Lung (tissue), 12 donors: ENCODE data around the gene AKAP10. TPM values are rescaled to one million over a fixed set of nuclear protein-coding genes. Genes with fewer than 3 reads are reported as not detected.

Experiments used
- ATAC-seq: fragments of 200-7000 bp; cut with Tn5 transposase; one replicate; pipeline ENCODE4 v1.9.1; 2020; ENCODE audit warnings: moderate number of reproducible peaks; ENCODE audit not compliant: insufficient read depth, low FRiP score
- DNase-seq, 3 donors: peaks; one replicate each; pipeline ENCODE4 v3.0.0-alpha.2; 2013 to 2017
- H3K27ac ChIP-seq, 2 donors: one replicate each; pipeline ENCODE4 v1.5.1; 2013; ENCODE audit warnings: mild to moderate bottlenecking in 2 of 2, moderate library complexity in 2 of 2, control low read depth in 1 of 2, inconsistent platforms in 1 of 2, low read depth in 1 of 2, low read length in 1 of 2
- H3K27me3 ChIP-seq, 3 donors: one replicate each; pipeline ENCODE4 v1.5.1; 2013; ENCODE audit warnings: low read length in 2 of 3; ENCODE audit not compliant: control insufficient read depth in 3 of 3, insufficient read depth in 3 of 3
- H3K36me3 ChIP-seq, 4 donors: one replicate each; pipeline ENCODE4 v1.5.1; 2013; ENCODE audit warnings: low read length in 4 of 4, mild to moderate bottlenecking in 1 of 4, moderate library complexity in 1 of 4; ENCODE audit not compliant: control insufficient read depth in 4 of 4, insufficient read depth in 4 of 4
- H3K4me1 ChIP-seq, 5 donors: one replicate each; pipeline ENCODE4 v1.5.1; 2013; ENCODE audit warnings: low read length in 5 of 5, mild to moderate bottlenecking in 2 of 5, moderate library complexity in 1 of 5; ENCODE audit not compliant: control insufficient read depth in 5 of 5, insufficient read depth in 5 of 5
- H3K4me3 ChIP-seq: one replicate; pipeline ENCODE4 v1.5.1; 2013; ENCODE audit warnings: mild to moderate bottlenecking, control low read depth, moderate library complexity
- H3K9ac ChIP-seq, 2 donors: one replicate each; pipeline ENCODE4 v1.5.1; 2013; ENCODE audit warnings: low read length in 2 of 2, control low read depth in 1 of 2; ENCODE audit not compliant: insufficient read depth in 1 of 2
- H3K9me3 ChIP-seq, 4 donors: one replicate each; pipeline ENCODE4 v1.5.1; 2013; ENCODE audit warnings: low read length in 3 of 4, mild to moderate bottlenecking in 1 of 4, moderate library complexity in 1 of 4; ENCODE audit not compliant: control insufficient read depth in 4 of 4, insufficient read depth in 3 of 4
- WGBS, 2 donors: extraction: QIAGEN DNeasy Blood & Tissue Kit; methylation state at CpG; one replicate each; pipeline ENCODE4 v1.1.7; 2013; 5-methylcytosine and 5-hydroxymethylcytosine counted together
- polyA plus RNA-seq, 2 donors: library from polyadenylated mRNA; stranded (reverse); fragments of 200-250 nt; gene quantifications; one replicate each; pipeline ENCODE4 v1.2.1, GENCODE V29; 2013
- total RNA-seq, 2 donors: library from RNA; depleted of rRNA in 1 of 2; stranded (reverse); fragments of >200 nt in 1 of 2; gene quantifications; one replicate each; pipeline ENCODE4 v1.2.1, GENCODE V29; 2014 to 2021
- TF ChIP-seq, protein P1 (sequence below): IDR thresholded peaks from 2 replicates; pipeline ENCODE4 v1.5.1; 2012; ENCODE audit warnings: mild to moderate bottlenecking; ENCODE audit errors: control extremely low read depth, extremely low read depth
- donor health status: control.
- donor health status: control.
- donor health status: Bipolar disorder and iron deficiency.
- donor health status: healthy.
- donor health status: DM: yes; HTN: yes; CAD: no.

The AKAP10 gene
- total and polyA plus RNA-seq, 4 donors, result 5.8 to 49.8 (median 24.9) TPM

DNA sequence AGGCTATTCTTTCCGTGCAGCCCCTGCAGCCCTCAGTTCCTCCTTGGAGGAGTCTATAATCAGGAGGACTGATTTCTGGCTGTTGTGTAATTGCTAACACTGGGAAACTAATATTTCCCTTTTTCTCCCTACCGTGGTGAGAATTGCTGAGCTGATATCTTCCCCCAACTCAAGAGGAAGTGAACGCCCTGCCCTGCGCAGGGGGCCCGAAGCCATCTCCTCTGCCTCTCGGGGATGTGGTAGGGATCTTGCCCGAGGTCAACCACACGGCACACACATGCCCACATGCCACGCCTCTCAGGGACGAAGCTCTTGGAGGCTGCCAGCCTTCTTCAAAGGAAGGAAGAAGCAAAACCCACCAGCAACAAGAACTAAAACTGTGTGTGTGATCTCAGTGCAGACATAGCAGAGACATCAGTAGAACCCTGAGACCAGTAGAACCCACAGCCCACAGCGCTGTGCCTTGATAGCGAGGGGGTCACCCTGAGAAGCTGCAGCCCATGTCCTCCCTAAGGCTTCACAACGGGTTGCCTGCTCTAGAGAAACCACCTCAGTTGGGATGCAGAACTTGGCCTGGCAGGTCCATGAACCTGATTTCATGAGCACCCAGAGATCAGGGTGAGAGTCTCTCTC lies 101.0 kb downstream of the AKAP10 start:
- no peaks in the 10 kb centered on the region for H3K4me1 ChIP-seq
- DNase-seq (peak in 1 of 3 donors; percentile 16), ATAC-seq (peak; percentile 77)
- no peaks in the 10 kb centered on the region for H3K9me3 ChIP-seq
- H3K27ac ChIP-seq, result no peak overlapping the region
- H3K4me3 ChIP-seq, result no peak overlapping the region
- WGBS, 2 donors, result 26 to 54% methylated on average over 13 of the region's 13 CpGs
- TF ChIP-seq, protein P1, sequence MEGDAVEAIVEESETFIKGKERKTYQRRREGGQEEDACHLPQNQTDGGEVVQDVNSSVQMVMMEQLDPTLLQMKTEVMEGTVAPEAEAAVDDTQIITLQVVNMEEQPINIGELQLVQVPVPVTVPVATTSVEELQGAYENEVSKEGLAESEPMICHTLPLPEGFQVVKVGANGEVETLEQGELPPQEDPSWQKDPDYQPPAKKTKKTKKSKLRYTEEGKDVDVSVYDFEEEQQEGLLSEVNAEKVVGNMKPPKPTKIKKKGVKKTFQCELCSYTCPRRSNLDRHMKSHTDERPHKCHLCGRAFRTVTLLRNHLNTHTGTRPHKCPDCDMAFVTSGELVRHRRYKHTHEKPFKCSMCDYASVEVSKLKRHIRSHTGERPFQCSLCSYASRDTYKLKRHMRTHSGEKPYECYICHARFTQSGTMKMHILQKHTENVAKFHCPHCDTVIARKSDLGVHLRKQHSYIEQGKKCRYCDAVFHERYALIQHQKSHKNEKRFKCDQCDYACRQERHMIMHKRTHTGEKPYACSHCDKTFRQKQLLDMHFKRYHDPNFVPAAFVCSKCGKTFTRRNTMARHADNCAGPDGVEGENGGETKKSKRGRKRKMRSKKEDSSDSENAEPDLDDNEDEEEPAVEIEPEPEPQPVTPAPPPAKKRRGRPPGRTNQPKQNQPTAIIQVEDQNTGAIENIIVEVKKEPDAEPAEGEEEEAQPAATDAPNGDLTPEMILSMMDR, result no peak
- H3K27me3 ChIP-seq, result no peaks in the 10 kb centered on the region
- H3K36me3 ChIP-seq, result no peaks in the 10 kb centered on the region
- no peak overlapping the region for H3K9ac ChIP-seq

DNA sequence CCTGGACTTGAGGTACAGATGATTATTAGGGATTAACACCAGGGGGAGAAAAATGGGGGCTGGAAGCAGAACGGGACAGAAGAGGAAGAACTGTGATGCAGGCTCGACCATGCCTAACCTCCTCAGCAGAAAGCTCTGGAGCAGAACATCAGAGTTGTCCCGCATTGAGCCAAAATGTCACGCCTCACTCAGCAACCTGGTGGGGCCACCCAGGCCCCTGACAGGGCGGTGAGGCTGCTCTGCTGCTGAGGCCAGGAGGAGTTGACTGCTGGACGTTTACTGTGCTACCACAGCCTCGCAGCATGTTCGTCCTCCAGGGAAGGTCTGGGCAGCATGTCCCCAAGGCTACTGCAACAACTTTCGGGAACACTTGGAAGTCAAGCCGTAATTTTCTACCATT lies 103.4 kb downstream of the AKAP10 start:
- Histone ChIP-seq H3K36me3 (no peaks in the 10 kb centered on the region), H3K9me3 (no peaks in the 10 kb centered on the region), H3K4me3 (no peak overlapping the region), H3K27me3 (no peaks in the 10 kb centered on the region), H3K27ac (no peak overlapping the region), H3K4me1 (no peaks in the 10 kb centered on the region), H3K9ac (no peak overlapping the region)
- WGBS, 2 donors, result 88 to 90% methylated on average over 10 of the region's 10 CpGs
- ATAC-seq (no peak), DNase-seq (no peak)
- TF ChIP-seq, protein P1, result no peak

DNA sequence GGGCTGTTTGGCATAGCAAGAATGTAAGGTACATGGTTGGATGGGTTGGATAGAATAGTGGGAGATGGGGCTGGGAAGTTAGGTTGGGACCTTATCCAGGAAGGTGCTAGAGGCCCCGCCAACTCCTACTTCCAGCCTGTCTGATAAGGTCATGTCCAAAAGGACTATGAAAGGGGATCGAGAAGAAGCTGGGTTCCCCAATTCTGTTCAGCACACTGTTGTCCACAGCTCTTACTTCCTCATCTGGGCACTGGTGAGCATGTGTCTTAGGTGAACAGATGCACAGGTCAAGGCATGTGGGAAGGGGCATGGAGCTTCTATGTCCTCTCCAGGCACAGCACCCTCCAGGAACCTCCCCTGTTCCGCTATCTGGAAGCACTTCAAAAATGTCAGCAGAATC lies 104.3 kb downstream of the AKAP10 start:
- no peaks in the 10 kb centered on the region for H3K4me1 ChIP-seq
- no peak for DNase-seq
- H3K4me3 ChIP-seq, result no peak overlapping the region
- H3K27ac ChIP-seq, result no peak overlapping the region
- 73 to 85% methylated on average over 3 of the region's 3 CpGs for WGBS, 2 donors
- TF ChIP-seq, protein P1, result no peak
- H3K27me3 ChIP-seq, result no peaks in the 10 kb centered on the region
- ATAC-seq, result no peak
- H3K9ac ChIP-seq, result no peak overlapping the region
- no peaks in the 10 kb centered on the region for H3K9me3 ChIP-seq
- no peaks in the 10 kb centered on the region for H3K36me3 ChIP-seq

DNA sequence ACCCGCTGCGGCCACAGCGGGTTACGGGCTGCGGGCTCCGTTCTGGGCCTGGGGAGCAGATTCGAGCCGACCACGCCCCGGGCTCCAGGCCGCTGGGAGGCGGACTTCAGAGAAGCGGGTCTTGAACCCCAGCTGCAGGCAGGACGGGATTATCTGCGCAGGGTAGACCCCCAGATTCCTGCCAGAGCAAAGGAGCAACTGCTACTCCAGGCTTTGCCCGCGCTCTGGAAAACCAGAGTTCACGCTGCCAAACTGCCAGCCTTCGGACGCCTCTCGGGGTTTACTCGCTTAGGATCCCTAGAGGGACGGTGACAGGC lies 109.6 kb downstream of the AKAP10 start:
- H3K4me1 ChIP-seq, result peaks cover 0 to 14% (median 3%) of the 10 kb centered on the region in 5 donors
- TF ChIP-seq, protein P1, result no peak
- 43% methylated on average over 23 of the region's 23 CpGs for WGBS, 2 donors
- DNase-seq (no peak), ATAC-seq (no peak)
- no peaks in the 10 kb centered on the region for H3K27me3 ChIP-seq
- peaks cover 0 to 8% (median 3%) of the 10 kb centered on the region in 4 donors for H3K36me3 ChIP-seq
- H3K4me3 ChIP-seq, result peak overlapping the region; percentile 92
- H3K27ac ChIP-seq, result peak overlapping the region; percentile 72 to 96
- no peaks in the 10 kb centered on the region for H3K9me3 ChIP-seq
- no peak overlapping the region for H3K9ac ChIP-seq
